H1 (cell line): ENCODE data around the gene RALGAPB. TPM values are rescaled to one million over a fixed set of nuclear protein-coding genes. Genes with fewer than 3 reads are reported as not detected.

ENCODE experiments used
- CTCF ChIA-PET: fragments of 300-600 bp; sonication (Branson Sonifier 250); formaldehyde crosslinking; loops from one replicate; lab custom pipeline; 2021; ENCODE audit not compliant: partially characterized antibody; lab: Charles Lee
- POLR2A ChIA-PET: fragments of 300-600 bp; sonication (Branson Sonifier 250); formaldehyde crosslinking; loops from one replicate; lab custom pipeline; 2021; ENCODE audit warnings: inconsistent platforms; ENCODE audit not compliant: partially characterized antibody; lab: Charles Lee
- DNase-seq, 2 experiments: peaks; one replicate each; pipeline versions ENCODE4 v3.0.0 to v3.0.0-alpha.2; 2010 to 2022; ENCODE audit warnings: low spot score in 2 of 2, low read depth in 1 of 2, mixed read lengths in 1 of 2
- FAIRE-seq: peaks from 2 replicates; lab custom pipeline; 2011; peaks lifted over from hg19 to GRCh38; lab: Jason Lieb, UNC
- H2AFZ ChIP-seq: 2 replicates; pipeline ENCODE4 v1.8.1; 2012; ENCODE audit warnings: low read length, inconsistent platforms
- H2AK5ac ChIP-seq: 2 replicates; pipeline ENCODE4 v1.6.1; 2013; ENCODE audit warnings: low read depth, low read length
- H2BK120ac ChIP-seq: replicated peaks from 2 replicates; pipeline ENCODE3; 2013; ENCODE audit warnings: low read depth, low read length, inconsistent platforms
- H2BK12ac ChIP-seq: 2 replicates; pipeline ENCODE4 v1.6.1; 2013; ENCODE audit warnings: low read depth, low read length
- H2BK15ac ChIP-seq: 2 replicates; pipeline ENCODE4 v1.6.1; 2013; ENCODE audit warnings: low read length
- H2BK20ac ChIP-seq: 2 replicates; pipeline ENCODE4 v1.6.1; 2013; ENCODE audit warnings: low read length
- H2BK5ac ChIP-seq: 2 replicates; pipeline ENCODE4 v1.6.1; 2013; ENCODE audit warnings: low read depth, low read length
- H3K14ac ChIP-seq: 2 replicates; pipeline ENCODE4 v1.6.1; 2013; ENCODE audit warnings: inconsistent platforms; ENCODE audit not compliant: insufficient read length
- H3K18ac ChIP-seq: 2 replicates; pipeline ENCODE4 v1.6.1; 2013; ENCODE audit warnings: low read length; ENCODE audit errors: extremely low read depth
- H3K23ac ChIP-seq: 2 replicates; pipeline ENCODE4 v1.6.1; 2013; ENCODE audit warnings: inconsistent platforms; ENCODE audit not compliant: insufficient read length
- H3K23me2 ChIP-seq: 2 replicates; pipeline ENCODE4 v1.6.1; 2013; ENCODE audit warnings: low read depth, low read length
- H3K27ac ChIP-seq: 2 replicates; pipeline ENCODE4 v1.6.1; 2011; ENCODE audit warnings: low read depth, low read length, inconsistent platforms
- H3K27me3 ChIP-seq, 4 experiments: replicated peaks in 1 of 4; 1 replicate in 1 of 4; 2 replicates in 3 of 4; pipeline versions ENCODE4 v1.6.1 to v1.8.1; 2011 to 2013; ENCODE audit warnings: low read length in 3 of 4, mild to moderate bottlenecking in 3 of 4, inconsistent platforms in 2 of 4, mixed read lengths in 2 of 4, moderate library complexity in 1 of 4; ENCODE audit not compliant: control insufficient read depth in 3 of 4, insufficient read depth in 3 of 4; ENCODE audit errors: extremely low read depth in 1 of 4
- H3K36me3 ChIP-seq, 4 experiments: 2 replicates each; pipeline versions ENCODE4 v1.6.1 to v1.8.1; 2011 to 2013; ENCODE audit warnings: mild to moderate bottlenecking in 4 of 4, low read length in 3 of 4, moderate library complexity in 2 of 4, control low read depth in 1 of 4, inconsistent platforms in 1 of 4; ENCODE audit not compliant: insufficient read depth in 4 of 4, control insufficient read depth in 2 of 4
- H3K4ac ChIP-seq: replicated peaks from 2 replicates; pipeline ENCODE3; 2013; ENCODE audit warnings: low read length, low read depth, mixed read lengths, inconsistent platforms; ENCODE audit not compliant: insufficient read length
- H3K4me1 ChIP-seq, 4 experiments: replicated peaks in 1 of 4; 1 replicate in 1 of 4; 2 replicates in 3 of 4; pipeline versions ENCODE4 v1.6.1 to v1.8.1; 2011 to 2013; ENCODE audit warnings: low read length in 3 of 4, inconsistent platforms in 2 of 4, mixed read lengths in 1 of 4; ENCODE audit not compliant: insufficient read depth in 4 of 4, control insufficient read depth in 3 of 4
- H3K4me2 ChIP-seq, 2 experiments: 2 replicates each; pipeline versions ENCODE4 v1.6.1 to v1.8.1; 2011 to 2013; ENCODE audit warnings: low read depth in 2 of 2, low read length in 2 of 2, control low read depth in 1 of 2, inconsistent platforms in 1 of 2, mild to moderate bottlenecking in 1 of 2; ENCODE audit not compliant: insufficient read depth in 1 of 2
- H3K4me3 ChIP-seq, 4 experiments: fragments of 200-600, 300-600 bp in 1 of 4; sonication (generic), shearing (Covaris generic), sonication (Bioruptor Twin) in 1 of 4; 2 replicates each; pipeline versions ENCODE4 v1.5.1 to v1.8.1; 2011 to 2016; ENCODE audit warnings: low read length in 4 of 4, low read depth in 3 of 4, control low read depth in 2 of 4, inconsistent platforms in 2 of 4, mild to moderate bottlenecking in 2 of 4, mixed read lengths in 1 of 4, moderate library complexity in 1 of 4; ENCODE audit not compliant: insufficient read depth in 2 of 4; ENCODE audit errors: extremely low read depth in 1 of 4
- H3K56ac ChIP-seq: replicated peaks from 2 replicates; pipeline ENCODE3; 2013; ENCODE audit warnings: low read depth, mild to moderate bottlenecking, mixed read lengths, low read length, inconsistent platforms; ENCODE audit not compliant: insufficient read length
- H3K79me1 ChIP-seq: 2 replicates; pipeline ENCODE4 v1.6.1; 2013; ENCODE audit warnings: low read depth, low read length, control low read depth
- H3K79me2 ChIP-seq, 2 experiments: 2 replicates each; pipeline versions ENCODE4 v1.6.1 to v1.8.1; 2012 to 2013; ENCODE audit warnings: low read length in 2 of 2, mild to moderate bottlenecking in 2 of 2, inconsistent platforms in 1 of 2; ENCODE audit not compliant: insufficient read depth in 2 of 2, control insufficient read depth in 1 of 2
- H3K9ac ChIP-seq, 4 experiments: replicated peaks in 1 of 4; 1 replicate in 1 of 4; 2 replicates in 3 of 4; pipeline versions ENCODE4 v1.6.1 to v1.8.1; 2011 to 2013; ENCODE audit warnings: low read depth in 3 of 4, low read length in 3 of 4, control low read depth in 2 of 4, mild to moderate bottlenecking in 2 of 4, moderate library complexity in 2 of 4, inconsistent platforms in 1 of 4; ENCODE audit errors: extremely low read depth in 1 of 4
- H3K9me3 ChIP-seq, 2 experiments: 2 replicates each; pipeline versions ENCODE4 v1.6.1 to v1.8.1; 2012 to 2013; ENCODE audit warnings: mild to moderate bottlenecking in 2 of 2, moderate library complexity in 2 of 2, control low read depth in 1 of 2, inconsistent platforms in 1 of 2, low read depth in 1 of 2, low read length in 1 of 2, mixed read lengths in 1 of 2; ENCODE audit not compliant: insufficient read depth in 2 of 2
- H4K20me1 ChIP-seq, 2 experiments: replicated peaks in 1 of 2; 2 replicates each; pipeline versions ENCODE3 to v1.8.1; 2011 to 2013; ENCODE audit warnings: inconsistent platforms in 2 of 2, low read length in 2 of 2, mild to moderate bottlenecking in 1 of 2; ENCODE audit not compliant: insufficient read depth in 2 of 2, control insufficient read depth in 1 of 2
- H4K5ac ChIP-seq: 2 replicates; pipeline ENCODE4 v1.6.1; 2013; ENCODE audit warnings: low read length, low read depth, mixed read lengths, inconsistent platforms; ENCODE audit not compliant: insufficient read length
- H4K8ac ChIP-seq: 2 replicates; pipeline ENCODE4 v1.8.0; 2013; ENCODE audit warnings: mild to moderate bottlenecking, moderate library complexity, low read length, inconsistent platforms; ENCODE audit not compliant: insufficient read depth; ENCODE audit errors: extremely low read depth
- H4K91ac ChIP-seq: replicated peaks from 2 replicates; pipeline ENCODE3; 2013; ENCODE audit warnings: low read length, mixed read lengths, inconsistent platforms; ENCODE audit not compliant: insufficient read length
- ATF2 ChIP-seq: IDR thresholded peaks from 2 replicates; pipeline ENCODE4 v1.6.1; 2012; ENCODE audit warnings: low read length, inconsistent platforms
- ATF3 ChIP-seq: IDR thresholded peaks from 2 replicates; pipeline ENCODE4 v1.6.1; 2011; ENCODE audit warnings: low read depth, mild to moderate bottlenecking, low read length; ENCODE audit not compliant: insufficient read depth
- FOSL1 ChIP-seq: IDR thresholded peaks from 2 replicates; pipeline ENCODE4 v1.6.1; 2011; ENCODE audit warnings: mild to moderate bottlenecking, low read depth, low read length, moderate library complexity; ENCODE audit not compliant: insufficient read depth
- NANOG ChIP-seq: IDR thresholded peaks from 2 replicates; pipeline ENCODE4 v1.6.1; 2011; ENCODE audit warnings: low read length, low read depth, mild to moderate bottlenecking, inconsistent platforms; ENCODE audit not compliant: insufficient read depth, poor library complexity, severe bottlenecking
- NRF1 ChIP-seq: IDR thresholded peaks from 2 replicates; pipeline ENCODE4 v1.6.1; 2011; ENCODE audit warnings: mild to moderate bottlenecking, low read depth, low read length, improper control_type of control experiment
- RXRA ChIP-seq: IDR thresholded peaks from 2 replicates; pipeline ENCODE4 v1.6.1; 2011; ENCODE audit warnings: low read depth, mild to moderate bottlenecking, low read length, moderate library complexity; ENCODE audit not compliant: insufficient read depth
- SIN3A ChIP-seq, 2 experiments: IDR thresholded peaks in 1 of 2; conservative IDR thresholded peaks in 1 of 2; 2 replicates each; pipeline ENCODE4 v1.6.1; 2011 to 2012; ENCODE audit warnings: low read length in 2 of 2, improper control_type of control experiment in 1 of 2, low read depth in 1 of 2, mild to moderate bottlenecking in 1 of 2
- YY1 ChIP-seq: IDR thresholded peaks from 2 replicates; pipeline ENCODE4 v1.6.1; 2011; ENCODE audit warnings: low read depth, mild to moderate bottlenecking, low read length
- ZNF274 ChIP-seq: IDR thresholded peaks from 2 replicates; pipeline ENCODE4 v1.7.0; 2012; ENCODE audit warnings: low read length, borderline replicate concordance; ENCODE audit errors: extremely low read depth
- WGBS, 2 experiments: shearing (Covaris generic) in 1 of 2; methylation state at CpG; one replicate each; pipeline versions ENCODE4 v1.1.6 to v1.1.7; 2013 to 2015; ENCODE audit warnings: low lambda C conversion rate in 2 of 2, mixed read lengths in 2 of 2, inconsistent platforms in 1 of 2, low coverage in 1 of 2, missing lambda C conversion rate in 1 of 2; ENCODE audit not compliant: insufficient replicate concordance in 2 of 2, insufficient coverage in 1 of 2, insufficient read length in 1 of 2; ENCODE audit errors: extremely low coverage in 1 of 2, missing lambda C conversion rate in 1 of 2; 5-methylcytosine and 5-hydroxymethylcytosine counted together
- polyA plus RNA-seq, 7 experiments: library from polyadenylated mRNA; depleted of rRNA in 3 of 7; stranded (reverse) in 5 of 7; unstranded in 2 of 7; fragments of >200 nt in 5 of 7; fragments of 200-250 nt in 2 of 7; gene quantifications; 1 replicate in 5 of 7; 2 replicates in 1 of 7; 4 replicates in 1 of 7; pipeline versions ENCODE4 v1.2.1 to v1.2.3, GENCODE V29; 2011 to 2013; ENCODE audit warnings: missing spikeins in 2 of 7, mixed read lengths in 2 of 7
- total RNA-seq: library from RNA; stranded (reverse); fragmentation: NEBNext Ultra II Directional; extraction: Animal tissue kit (Norgen Biotek cat#: 25700); gene quantifications from 2 replicates; pipeline ENCODE4 v1.2.1, GENCODE V29; 2021

Gene RALGAPB
- total and polyA plus RNA-seq, 2 of the 8 experiments (the other 6 are each of a cell fraction or from before 2014, with no cell fraction given) = 10.6 to 35.1 TPM

GRCh38 chr20:38623061-38623460 is 150.4 kb downstream of the RALGAPB start:
- H4K5ac ChIP-seq = no peak overlapping the region
- H3K27ac ChIP-seq = no peak overlapping the region
- H3K79me2 ChIP-seq = no peaks in the 10 kb centered on the region
- no peak overlapping the region for H2BK12ac ChIP-seq
- 93% methylated on average over 4 of the region's 4 CpGs; no CpG with 5 or more reads in 1 of the 2 experiments for WGBS, 2 experiments
- H2AFZ ChIP-seq = no peak overlapping the region
- peaks cover 6% of the 10 kb centered on the region; the same call in 1 of the 2 replicates for H3K23me2 ChIP-seq
- no peak overlapping the region for H3K4me2 ChIP-seq
- no peak overlapping the region for H2AK5ac ChIP-seq
- H2BK5ac ChIP-seq = no peak overlapping the region
- no peaks in the 10 kb centered on the region for H3K79me1 ChIP-seq
- no peak overlapping the region for H3K14ac ChIP-seq
- POLR2A ChIA-PET = no interaction called here
- peaks cover 0 to 9% (median 3%) of the 10 kb centered on the region in 4 experiments; a peak in 3 of 7 replicates for H3K4me1 ChIP-seq
- FAIRE-seq (no peak), DNase-seq (no peak)
- H3K18ac ChIP-seq = no peak overlapping the region
- H3K9ac ChIP-seq = no peak overlapping the region
- no peaks in the 10 kb centered on the region for H3K36me3 ChIP-seq
- no peak overlapping the region for H3K4ac ChIP-seq
- H4K91ac ChIP-seq = no peak overlapping the region
- no peak overlapping the region for H2BK120ac ChIP-seq
- no peaks in the 10 kb centered on the region for H3K9me3 ChIP-seq
- no peak overlapping the region for H4K8ac ChIP-seq
- TF ChIP-seq RXRA (no peak), ATF3 (no peak), NRF1 (no peak), NANOG (no peak), ATF2 (no peak), YY1 (no peak), SIN3A (conservative IDR thresholded peaks at IDR 0.05 in 1 of 2, IDR thresholded peaks at IDR 0.05 in 1 of 2; ENCODE audit: low read depth in 1 of 2, low read length in 2 of 2) (no peak), ZNF274 (no peak), FOSL1 (no peak)
- no peak overlapping the region for H2BK15ac ChIP-seq
- H2BK20ac ChIP-seq = no peak overlapping the region
- H4K20me1 ChIP-seq = no peaks in the 10 kb centered on the region
- H3K27me3 ChIP-seq = no peaks in the 10 kb centered on the region; a peak in 1 of 7 replicates
- CTCF ChIA-PET = interaction anchor here (0.7 to 1.5 kb wide), 4 partner anchors 10 to 36 kb away, joined by 3 to 8 read pairs (median 4); no protein-coding TSS in a partner anchor
- H3K56ac ChIP-seq = no peak overlapping the region
- no peak overlapping the region for H3K23ac ChIP-seq
- no peak overlapping the region for H3K4me3 ChIP-seq
